ENCODE results near the gene RBMX. TPM values are rescaled to one million over a fixed set of nuclear protein-coding genes. Genes with fewer than 3 reads are reported as not detected.

RBMX gene
- total and polyA plus RNA-seq, 2 of the 4 experiments (the other 2 are of a cell fraction) = 151 to 337 TPM

DNA sequence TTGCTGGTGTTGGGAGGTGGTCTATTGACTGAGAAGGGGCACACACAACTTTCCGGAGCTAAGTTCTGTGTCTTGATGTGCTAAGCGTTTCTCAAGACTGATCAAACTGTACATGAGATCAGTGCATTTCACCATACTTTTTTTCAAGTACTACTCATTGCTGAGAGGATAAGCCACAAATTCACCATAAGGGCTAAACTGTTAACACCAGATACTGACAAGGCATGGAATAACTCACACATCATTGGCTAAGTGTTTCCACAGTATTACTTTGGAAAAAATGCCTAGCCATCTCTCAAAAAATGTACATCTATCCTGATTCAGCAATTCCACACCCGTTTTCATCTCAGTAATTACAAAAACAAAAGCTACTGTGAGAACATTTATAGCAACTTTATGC, 13.0 kb downstream of the RBMX start:
- no peak overlapping the region for H2BK5ac ChIP-seq (ENCODE audit: low read depth, low read length, poor library complexity, severe bottlenecking)
- H3K9me1 ChIP-seq (ENCODE audit: insufficient read depth, low read length) = no peaks in the 10 kb centered on the region; the same call in 1 of the 2 replicates
- H4K91ac ChIP-seq (ENCODE audit: insufficient read depth, low read depth, low read length) = no peak overlapping the region
- peak; percentile 44 for DNase-seq
- no peaks in the 10 kb centered on the region for H3K9me3 ChIP-seq (ENCODE audit: control insufficient read depth, insufficient read depth, low read length)
- H3K9ac ChIP-seq (ENCODE audit: low read depth, low read length) = no peak overlapping the region
- H3K23ac ChIP-seq (ENCODE audit: low read depth, low read length) = no peak overlapping the region
- peaks cover 36% of the 10 kb centered on the region for H3K36me3 ChIP-seq (ENCODE audit: control insufficient read depth, insufficient read depth, low read length)
- in situ Hi-C loops (cut with MboI; ENCODE audit: low sequenced_read_pairs) (no loop called here), intact Hi-C loops (cut with micrococcal nuclease) (no loop called here), dilution Hi-C loops (cut with HindIII; ENCODE audit: low sequenced_read_pairs, unreplicated experiment) (no loop called here)
- H2BK120ac ChIP-seq (ENCODE audit: low read depth, low read length) = no peak overlapping the region
- POLR2A ChIA-PET (ENCODE audit: unreplicated experiment) = no interaction called here
- no peak for TF ChIP-seq MXI1 (IDR thresholded peaks at IDR 0.05; ENCODE audit: borderline replicate concordance, low read depth, low read length)
- TF ChIP-seq RAD21 (IDR thresholded peaks at IDR 0.05; ENCODE audit: low read length) = no peak
- no peak for TF ChIP-seq CEBPB (IDR thresholded peaks at IDR 0.05; ENCODE audit: low read depth, low read length)
- no peak for TF ChIP-seq MAFK (IDR thresholded peaks at IDR 0.05; ENCODE audit: low read depth, low read length)
- WGBS, 2 experiments (ENCODE audit: extremely low coverage in 2 of 2, insufficient read length in 1 of 2) = no CpG with 5 or more reads among the region's 3 CpGs
- H3K4me3 ChIP-seq (ENCODE audit: insufficient read depth, low read depth, low read length) = no peak overlapping the region
- H3K27ac ChIP-seq (ENCODE audit: insufficient read depth, low read length) = no peak overlapping the region
- no peak overlapping the region for H3K18ac ChIP-seq (ENCODE audit: low read depth, low read length)
- ATAC-seq (ENCODE audit: low read depth) = no peak; the same call in 1 of the 2 replicates
- H3K27me3 ChIP-seq (ENCODE audit: control insufficient read depth, insufficient read depth, low read length) = no peaks in the 10 kb centered on the region
- H4K20me1 ChIP-seq (ENCODE audit: insufficient read depth, low read length) = peaks cover 18% of the 10 kb centered on the region
- H2AK5ac ChIP-seq (ENCODE audit: low read depth, low read length) = no peak overlapping the region
- no peak overlapping the region for H2AFZ ChIP-seq (replicated peaks; ENCODE audit: low read length, poor library complexity)
- H3K14ac ChIP-seq (replicated peaks; ENCODE audit: low read depth, low read length) = no peak overlapping the region
- CTCF ChIA-PET = no interaction called here
- no TSS peak for BruUV-seq (replicated peaks)
- no peak overlapping the region for H4K8ac ChIP-seq (ENCODE audit: low read depth in 2 of 2, low read length in 2 of 2)
- H2BK15ac ChIP-seq (ENCODE audit: low read depth, low read length) = no peak overlapping the region
- H3K79me1 ChIP-seq (ENCODE audit: low read depth in 1 of 2, low read length in 2 of 2) = peaks cover 3 to 20% of the 10 kb centered on the region in 2 experiments; a peak in 3 of 4 replicates
- H3K56ac ChIP-seq (ENCODE audit: extremely low read depth, insufficient read depth, low read length) = no peak overlapping the region
- H3K4ac ChIP-seq (ENCODE audit: low read depth, low read length) = no peak overlapping the region
- H4K5ac ChIP-seq (ENCODE audit: low read depth, low read length) = no peak overlapping the region
- no peak overlapping the region for H3K4me2 ChIP-seq (ENCODE audit: low read depth, low read length)
- no peak overlapping the region for H2AK9ac ChIP-seq (replicated peaks; ENCODE audit: low read depth, low read length, poor library complexity)
- no peaks in the 10 kb centered on the region for H3K4me1 ChIP-seq (ENCODE audit: control insufficient read depth, insufficient read depth, low read length)
- no peak overlapping the region for H2BK20ac ChIP-seq (ENCODE audit: low read depth, low read length)
